Suppressor macrophage treated with lipopolysaccharide for 4 hours (primary cell): ENCODE data around the gene SEC24A.
"Not testable (repeated sequence)": the region's sequence is repeated elsewhere in the genome, so short reads cannot be mapped to it uniquely, and the experiment has no call there.

Experiments
- DNase-seq: peaks from one replicate; pipeline ENCODE4 v3.0.0-alpha.2; 2020

The SEC24A gene

GRCh38 chr5:134758504-134759341, 110.1 kb downstream of the SEC24A start, which contains the start of gene DDX46:
TSS of gene DDX46 (plus strand) at chr5:134758779. CDS start at chr5:134758939, 160 bp downstream.
- DNase-seq: peak; percentile 96

DNA sequence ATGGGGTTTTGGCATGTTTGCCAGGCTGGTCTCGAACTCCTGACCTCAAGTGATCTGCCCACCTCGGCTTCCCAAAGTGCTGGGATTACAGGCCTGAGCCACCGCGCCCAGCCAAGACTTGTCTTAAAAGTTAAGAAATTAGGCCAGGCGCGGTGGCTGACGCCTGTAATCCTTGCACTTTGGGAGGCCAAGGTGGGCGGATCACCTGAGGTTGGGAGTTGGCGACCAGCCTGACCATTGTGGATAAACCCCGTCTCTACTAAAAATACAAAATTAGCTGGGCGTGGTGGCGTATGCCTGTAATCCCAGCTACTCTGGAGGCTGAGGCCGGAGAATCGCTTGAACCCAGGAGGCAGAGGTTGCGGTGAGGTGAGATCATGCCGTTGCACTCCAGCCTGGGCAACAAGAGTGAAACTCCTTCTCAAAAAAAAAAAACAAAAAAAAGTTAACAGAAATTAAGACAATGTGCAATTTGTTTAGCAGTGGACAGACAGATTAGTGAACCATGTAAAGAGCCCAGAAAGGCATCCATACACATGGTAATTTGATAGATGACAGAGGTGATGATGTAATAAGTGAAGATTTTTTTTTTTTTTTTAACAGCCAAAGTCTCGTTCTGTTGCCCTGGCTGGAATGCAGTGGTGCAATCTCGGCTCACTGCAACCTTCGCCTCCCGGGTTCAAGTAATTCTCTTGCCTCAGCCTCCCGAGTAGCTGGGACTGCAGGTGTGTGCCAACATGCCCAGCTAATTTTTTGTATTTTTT, 119.1 kb downstream of the SEC24A start:
- DNase-seq: not testable (repeated sequence)

GRCh38 chr5:134769206-134769605, 120.6 kb downstream of the SEC24A start:
- DNase-seq: no peak

GRCh38 chr5:134772461-134773125, 124.0 kb downstream of the SEC24A start:
- DNase-seq: peak; percentile 13

DNA sequence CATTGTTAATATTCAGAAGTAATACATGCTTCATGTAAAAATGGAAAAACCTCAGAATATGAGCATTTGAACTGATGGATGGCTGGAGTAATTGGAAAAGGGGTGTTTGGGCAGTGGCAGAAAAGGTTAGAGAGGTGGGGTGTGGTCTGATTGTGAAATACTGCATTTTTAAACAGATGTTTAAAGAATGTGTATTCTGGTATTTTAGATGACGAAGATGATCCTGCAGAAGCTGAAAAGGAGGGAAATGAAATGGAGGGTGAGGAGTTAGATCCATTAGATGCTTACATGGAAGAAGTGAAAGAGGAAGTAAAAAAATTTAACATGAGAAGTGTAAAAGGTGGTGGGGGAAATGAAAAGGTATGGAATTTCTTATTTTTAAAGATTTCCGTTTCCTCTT, 128.8 kb downstream of the SEC24A start:
- DNase-seq: no peak
